ENCODE measurements around the gene ZNF423. TPM values are rescaled to one million over a fixed set of nuclear protein-coding genes. Genes with fewer than 3 reads are reported as not detected.

The ZNF423 gene
- total RNA-seq, 4 donors from 2014 or later: 0.72 to 5.9 (median 1.1) TPM

- H3K27me3 ChIP-seq: peaks cover 0 to 17% (median 0%) of the 10 kb centered on the region in 4 donors
- H3K9me3 ChIP-seq: no peaks in the 10 kb centered on the region
- intact Hi-C loops (cut with DNase I): no loop called here
- H3K36me3 ChIP-seq: no peaks in the 10 kb centered on the region
- no peak for DNase-seq
- no peak overlapping the region for H3K4me3 ChIP-seq
- 83 to 85% methylated on average over 3 to 5 of the region's 5 CpGs for WGBS, 2 donors
- H3K27ac ChIP-seq: no peak overlapping the region
- no peaks in the 10 kb centered on the region for H3K4me1 ChIP-seq
- no peak for TF ChIP-seq POLR2A (IDR thresholded peaks at IDR 0.05)
- no peak for TF ChIP-seq CTCF (IDR thresholded peaks at IDR 0.05)
Observed at GRCh38 chr16:49458656-49459445, 397.1 kb downstream of the ZNF423 start.

GRCh38 chr16:49458243-49458642 is 397.7 kb downstream of the ZNF423 start:
- intact Hi-C loops (cut with DNase I): no loop called here
- H3K9me3 ChIP-seq: no peaks in the 10 kb centered on the region
- TF ChIP-seq POLR2A (IDR thresholded peaks at IDR 0.05): no peak
- TF ChIP-seq CTCF (IDR thresholded peaks at IDR 0.05): no peak
- 86 to 94% methylated on average over 4 to 6 of the region's 6 CpGs for WGBS, 2 donors
- H3K4me1 ChIP-seq: no peaks in the 10 kb centered on the region
- H3K4me3 ChIP-seq: no peak overlapping the region
- DNase-seq: no peak
- no peak overlapping the region for H3K27ac ChIP-seq
- H3K36me3 ChIP-seq: no peaks in the 10 kb centered on the region
- H3K27me3 ChIP-seq: peaks cover 0 to 12% (median 0%) of the 10 kb centered on the region in 4 donors

- WGBS, 2 donors: 71 to 80% methylated on average over 7 of the region's 7 CpGs
Observed at GRCh38 chr16:49457196-49457595, 398.7 kb downstream of the ZNF423 start.

GRCh38 chr16:49456763-49457162 is 399.1 kb downstream of the ZNF423 start:
- Histone ChIP-seq H3K9me3 (no peaks in the 10 kb centered on the region), H3K27me3 (peaks cover 0 to 16% (median 0%) of the 10 kb centered on the region in 4 donors), H3K27ac (no peak overlapping the region), H3K36me3 (no peaks in the 10 kb centered on the region), H3K4me1 (peaks cover 0 to 11% (median 0%) of the 10 kb centered on the region in 3 donors), H3K4me3 (no peak overlapping the region)
- no peak for DNase-seq
- TF ChIP-seq POLR2A (IDR thresholded peaks at IDR 0.05) (no peak), CTCF (IDR thresholded peaks at IDR 0.05) (no peak)
- WGBS, 2 donors: 77 to 82% methylated on average over 10 of the region's 10 CpGs
- intact Hi-C loops (cut with DNase I): no loop called here

More at GRCh38 chr16:49457196-49457595, 398.7 kb downstream of the ZNF423 start:
- Histone ChIP-seq H3K9me3 (no peaks in the 10 kb centered on the region), H3K27ac (no peak overlapping the region), H3K4me3 (no peak overlapping the region), H3K4me1 (peaks cover 0 to 8% (median 0%) of the 10 kb centered on the region in 3 donors), H3K36me3 (no peaks in the 10 kb centered on the region), H3K27me3 (peaks cover 0 to 13% (median 0%) of the 10 kb centered on the region in 4 donors)
- TF ChIP-seq CTCF (IDR thresholded peaks at IDR 0.05) (no peak), POLR2A (IDR thresholded peaks at IDR 0.05) (no peak)
- intact Hi-C loops (cut with DNase I): no loop called here
- no peak for DNase-seq

GRCh38 chr16:49455991-49456745 is 399.7 kb downstream of the ZNF423 start:
- no peak for TF ChIP-seq CTCF (IDR thresholded peaks at IDR 0.05)
- no peak for TF ChIP-seq POLR2A (IDR thresholded peaks at IDR 0.05)
- no peak overlapping the region for H3K27ac ChIP-seq
- 76 to 100% methylated on average over 2 to 5 of the region's 8 CpGs for WGBS, 2 donors
- peaks cover 0 to 20% (median 0%) of the 10 kb centered on the region in 4 donors for H3K27me3 ChIP-seq
- no peaks in the 10 kb centered on the region for H3K9me3 ChIP-seq
- H3K4me1 ChIP-seq: peaks cover 0 to 11% (median 0%) of the 10 kb centered on the region in 3 donors
- H3K4me3 ChIP-seq: no peak overlapping the region
- no peaks in the 10 kb centered on the region for H3K36me3 ChIP-seq
- intact Hi-C loops (cut with DNase I): no loop called here
- no peak for DNase-seq
